Muscle of leg (tissue), 11 donors: ENCODE results near the gene XPC. TPM values are rescaled to one million over a fixed set of nuclear protein-coding genes. Genes with fewer than 3 reads are reported as not detected.

Experiments
- DNase-seq: peaks from one replicate; pipeline ENCODE4 v3.0.0; 2013
- H3K27ac ChIP-seq: one replicate; pipeline ENCODE4 v1.5.1; 2013; ENCODE audit warnings: mild to moderate bottlenecking, low read length, control low read depth
- H3K27me3 ChIP-seq: one replicate; pipeline ENCODE4 v1.6.1; 2013; ENCODE audit warnings: low read length; ENCODE audit not compliant: control insufficient read depth, insufficient read depth
- H3K36me3 ChIP-seq: one replicate; pipeline ENCODE4 v1.6.1; 2013; ENCODE audit warnings: low read length; ENCODE audit not compliant: control insufficient read depth, insufficient read depth
- H3K4me1 ChIP-seq: one replicate; pipeline ENCODE4 v1.6.1; 2013; ENCODE audit warnings: low read length; ENCODE audit not compliant: control insufficient read depth, insufficient read depth
- H3K4me3 ChIP-seq: one replicate; pipeline ENCODE4 v1.5.1; 2013; ENCODE audit warnings: low read length, control low read depth
- H3K9me3 ChIP-seq: replicated peaks from 2 replicates; pipeline ENCODE4 v1.6.1; 2013; ENCODE audit warnings: low read depth, low read length; ENCODE audit not compliant: control insufficient read depth
- WGBS: methylation state at CpG from one replicate; pipeline ENCODE4 v1.1.5; 2013; ENCODE audit warnings: missing lambda C conversion rate; ENCODE audit not compliant: insufficient coverage; 5-methylcytosine and 5-hydroxymethylcytosine counted together
- polyA plus RNA-seq, 8 donors: library from polyadenylated mRNA; unstranded; fragments of 120-200 nt; gene quantifications; one replicate each; pipeline versions ENCODE4 v1.2.1 to v1.2.3, GENCODE V29; 2013; ENCODE audit warnings: inconsistent platforms in 1 of 8, low replicate concordance in 1 of 8; ENCODE audit not compliant: insufficient read length in 8 of 8, insufficient read depth in 1 of 8
- total RNA-seq: library from RNA; stranded (reverse); fragments of 120-200 nt; gene quantifications from one replicate; pipeline ENCODE4 v1.2.4, GENCODE V29; 2013

Gene XPC
- total and polyA plus RNA-seq, 9 donors: 15.7 to 21.3 (median 17.9) TPM

DNA sequence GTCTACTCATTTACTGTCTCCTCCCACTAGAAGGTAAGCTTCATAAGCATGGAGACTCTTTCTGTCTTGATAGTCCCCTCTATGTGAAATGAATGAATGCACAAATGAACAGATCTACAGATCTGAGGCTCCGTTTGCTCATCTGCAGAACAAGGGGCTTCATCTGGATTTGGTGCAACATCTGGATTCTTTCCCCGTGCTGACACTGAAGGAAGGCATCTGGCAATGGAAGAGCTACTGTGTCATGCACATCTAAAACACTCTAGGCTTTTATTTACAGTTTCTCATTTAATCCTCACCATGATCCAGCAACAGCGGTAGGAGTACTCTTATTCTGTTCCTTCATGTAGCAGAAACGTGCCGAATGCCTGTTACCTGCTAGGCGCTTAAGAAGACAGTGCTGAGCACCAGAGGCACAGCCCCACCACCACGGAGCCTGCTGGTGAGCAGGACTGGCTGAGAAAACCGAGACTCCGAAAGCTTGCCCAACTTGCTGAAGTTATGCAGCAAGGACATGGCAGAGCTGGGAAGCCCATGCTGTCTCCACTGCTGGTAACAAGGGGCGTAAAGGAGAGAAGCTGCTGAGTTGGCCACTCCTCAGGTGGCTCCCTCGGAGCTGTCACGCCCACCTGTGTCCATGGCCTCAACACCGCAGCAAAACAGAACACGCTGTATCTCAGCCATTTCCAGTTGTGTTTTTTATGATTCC lies 31.3 kb upstream of the XPC start:
- Histone ChIP-seq H3K4me1 (peaks cover 3% of the 10 kb centered on the region), H3K9me3 (no peaks in the 10 kb centered on the region), H3K36me3 (no peaks in the 10 kb centered on the region), H3K27ac (no peak overlapping the region), H3K4me3 (no peak overlapping the region), H3K27me3 (peaks cover 3% of the 10 kb centered on the region)
- 53% methylated on average over 8 of the region's 14 CpGs for WGBS
- no peak for DNase-seq

DNA sequence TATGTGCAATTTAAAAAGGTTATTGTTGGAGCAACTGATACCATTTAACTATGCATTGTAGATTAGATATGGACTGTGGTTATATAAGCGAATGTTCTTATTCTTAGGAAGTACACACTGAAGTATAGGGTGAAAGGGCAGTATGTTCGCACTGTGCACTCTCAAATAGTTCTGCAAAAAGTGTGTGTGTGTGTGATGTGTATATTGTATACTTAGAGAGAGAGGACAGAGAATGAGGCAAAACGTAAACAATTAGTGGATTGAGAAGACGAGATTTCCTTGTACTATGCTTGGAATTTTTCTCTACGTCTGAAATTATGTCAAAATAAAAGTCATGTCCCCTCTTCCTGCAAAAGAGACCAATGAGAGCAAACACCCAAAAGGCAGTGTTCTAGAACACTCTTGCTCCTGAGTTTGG lies 30.6 kb upstream of the XPC start:
- H3K27me3 ChIP-seq: peaks cover 3% of the 10 kb centered on the region
- WGBS: 77% methylated on average over 2 of the region's 5 CpGs
- no peak for DNase-seq

DNA sequence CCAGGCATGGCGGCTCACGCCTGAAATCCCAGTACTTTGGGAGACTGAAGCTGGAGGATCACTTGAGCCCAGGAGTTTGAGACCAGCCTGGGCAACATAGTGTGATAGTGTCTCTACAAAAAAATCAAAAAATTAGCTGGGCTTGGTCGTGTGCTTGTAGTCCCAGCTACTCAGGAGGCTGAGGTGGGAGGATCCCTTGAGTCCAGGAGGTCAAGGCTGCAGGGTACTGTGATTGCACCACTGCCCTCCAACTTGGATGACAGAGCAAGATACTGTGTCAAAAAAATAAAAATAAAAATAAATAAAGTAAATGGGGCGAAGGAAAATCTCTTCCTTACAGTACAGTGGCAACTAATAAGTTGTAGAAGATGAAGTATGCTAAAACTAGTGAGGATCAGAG lies 29.8 kb upstream of the XPC start:
- no peaks in the 10 kb centered on the region for H3K9me3 ChIP-seq
- no peak overlapping the region for H3K4me3 ChIP-seq
- H3K27me3 ChIP-seq: peaks cover 3% of the 10 kb centered on the region
- no peak for DNase-seq
- no peak overlapping the region for H3K27ac ChIP-seq
- 73% methylated on average over 3 of the region's 4 CpGs for WGBS
- peaks cover 4% of the 10 kb centered on the region for H3K4me1 ChIP-seq
- H3K36me3 ChIP-seq: no peaks in the 10 kb centered on the region

More for the DNA sequence above, 30.6 kb upstream of the XPC start:
- Histone ChIP-seq H3K4me3 (no peak overlapping the region), H3K36me3 (no peaks in the 10 kb centered on the region), H3K9me3 (no peaks in the 10 kb centered on the region), H3K27ac (no peak overlapping the region), H3K4me1 (peaks cover 4% of the 10 kb centered on the region)

DNA sequence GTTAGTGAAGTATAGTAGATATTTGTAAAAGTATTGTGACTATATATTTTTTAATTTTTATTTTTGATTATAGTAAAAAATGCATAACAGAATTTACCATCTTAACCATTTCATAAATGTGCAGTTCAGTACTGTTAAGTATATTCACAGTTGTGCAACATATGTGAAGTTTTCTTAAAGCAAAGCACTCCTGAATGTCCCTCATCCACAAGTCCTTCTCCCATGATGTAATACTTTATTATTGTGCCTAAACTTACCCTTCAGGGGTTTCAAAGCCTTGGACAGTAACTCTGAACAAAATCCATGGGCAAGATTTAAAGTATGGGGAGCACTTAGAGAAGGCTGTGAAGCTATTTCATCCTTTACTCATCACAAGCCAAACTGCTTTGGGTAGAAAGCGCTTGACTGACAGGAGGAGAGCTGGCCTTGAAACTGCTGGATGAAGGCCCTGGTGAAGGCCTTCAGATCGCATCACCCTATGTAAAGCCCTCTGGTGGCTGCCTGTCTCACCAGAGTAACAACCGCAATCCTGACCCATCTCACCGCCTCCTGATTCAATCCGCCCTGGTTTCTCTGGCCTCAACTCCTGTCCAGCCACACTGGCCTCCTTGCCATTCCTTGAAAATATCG lies 28.3 kb upstream of the XPC start:
- Histone ChIP-seq H3K27ac (no peak overlapping the region), H3K4me1 (peaks cover 6% of the 10 kb centered on the region), H3K9me3 (no peaks in the 10 kb centered on the region), H3K27me3 (peaks cover 2% of the 10 kb centered on the region), H3K36me3 (no peaks in the 10 kb centered on the region), H3K4me3 (no peak overlapping the region)
- no peak for DNase-seq
- 92% methylated on average over 6 of the region's 6 CpGs for WGBS

DNA sequence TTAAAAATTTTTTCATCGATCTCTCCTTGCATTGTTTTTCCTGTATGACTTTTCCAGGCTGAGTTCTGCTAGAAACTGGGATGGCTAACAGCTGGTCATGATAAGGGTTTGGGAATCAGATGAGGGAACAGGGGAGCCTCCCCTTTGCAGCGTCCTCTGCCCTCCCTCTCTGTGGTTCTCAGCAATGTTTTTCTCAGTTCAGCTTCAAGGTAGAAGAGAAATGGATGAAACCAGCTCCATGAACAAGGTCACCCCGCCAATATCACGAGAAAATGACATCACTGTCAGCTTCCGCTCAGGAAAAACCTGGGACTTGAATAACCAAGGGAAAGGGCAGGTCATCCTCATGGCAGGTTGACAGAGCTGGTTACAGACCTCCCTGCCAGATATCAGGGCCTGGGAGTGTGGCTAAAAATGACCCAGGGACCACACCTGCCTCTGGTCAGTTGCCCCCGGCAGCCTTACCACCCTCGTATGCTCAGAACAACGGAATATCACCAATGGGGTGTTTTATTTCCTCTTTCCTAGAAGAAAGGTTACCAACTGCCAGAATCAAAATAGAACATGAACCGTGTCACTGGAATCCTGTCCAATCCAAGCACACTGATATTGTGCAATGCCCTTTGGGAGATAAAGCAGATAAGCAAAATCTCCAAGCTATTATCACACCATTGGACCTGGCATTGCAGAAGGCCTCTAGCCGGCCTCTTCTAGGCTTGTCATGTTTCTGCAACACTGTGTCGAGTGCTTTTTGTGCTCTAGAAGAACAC lies 26.3 kb upstream of the XPC start:
- no peak for DNase-seq
- no peak overlapping the region for H3K4me3 ChIP-seq

DNA sequence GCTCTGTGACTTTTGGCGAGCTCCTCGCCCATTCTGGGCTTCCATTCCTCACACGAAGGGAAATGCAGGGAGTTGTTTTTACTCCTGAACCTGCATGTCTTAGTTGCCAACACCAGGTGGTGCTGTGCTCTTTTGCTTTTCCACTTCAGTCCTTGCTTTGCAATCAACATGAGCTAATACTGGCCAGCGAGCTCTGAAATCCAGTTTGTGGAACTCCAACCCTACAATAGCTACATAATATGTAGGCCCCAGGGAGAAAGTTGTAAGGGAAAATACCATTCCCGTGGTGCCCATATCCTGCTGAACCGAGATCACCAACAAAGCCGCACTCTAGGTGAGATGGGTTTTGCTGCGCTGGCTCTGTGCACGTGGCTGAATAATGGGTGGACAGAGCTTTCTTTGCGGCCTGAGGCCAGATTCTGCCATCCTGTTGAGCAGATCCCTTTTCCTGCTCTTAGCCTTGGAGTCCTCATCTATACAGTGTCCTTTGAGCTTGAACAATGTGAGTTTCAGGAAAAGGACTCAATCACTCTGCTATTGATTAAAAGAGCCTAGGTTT lies 25.2 kb upstream of the XPC start:
- peaks cover 8% of the 10 kb centered on the region for H3K4me1 ChIP-seq
- H3K27me3 ChIP-seq: no peaks in the 10 kb centered on the region
- peaks cover 7% of the 10 kb centered on the region for H3K36me3 ChIP-seq
- no peak overlapping the region for H3K27ac ChIP-seq
- 20% methylated on average over 6 of the region's 10 CpGs for WGBS
- H3K9me3 ChIP-seq: no peaks in the 10 kb centered on the region
- peak; percentile 90 for DNase-seq
- H3K4me3 ChIP-seq: no peak overlapping the region

More for the DNA sequence above, 26.3 kb upstream of the XPC start:
- Histone ChIP-seq H3K36me3 (no peaks in the 10 kb centered on the region), H3K4me1 (peaks cover 8% of the 10 kb centered on the region), H3K27me3 (no peaks in the 10 kb centered on the region), H3K27ac (no peak overlapping the region), H3K9me3 (no peaks in the 10 kb centered on the region)
- 80% methylated on average over 4 of the region's 11 CpGs for WGBS

DNA sequence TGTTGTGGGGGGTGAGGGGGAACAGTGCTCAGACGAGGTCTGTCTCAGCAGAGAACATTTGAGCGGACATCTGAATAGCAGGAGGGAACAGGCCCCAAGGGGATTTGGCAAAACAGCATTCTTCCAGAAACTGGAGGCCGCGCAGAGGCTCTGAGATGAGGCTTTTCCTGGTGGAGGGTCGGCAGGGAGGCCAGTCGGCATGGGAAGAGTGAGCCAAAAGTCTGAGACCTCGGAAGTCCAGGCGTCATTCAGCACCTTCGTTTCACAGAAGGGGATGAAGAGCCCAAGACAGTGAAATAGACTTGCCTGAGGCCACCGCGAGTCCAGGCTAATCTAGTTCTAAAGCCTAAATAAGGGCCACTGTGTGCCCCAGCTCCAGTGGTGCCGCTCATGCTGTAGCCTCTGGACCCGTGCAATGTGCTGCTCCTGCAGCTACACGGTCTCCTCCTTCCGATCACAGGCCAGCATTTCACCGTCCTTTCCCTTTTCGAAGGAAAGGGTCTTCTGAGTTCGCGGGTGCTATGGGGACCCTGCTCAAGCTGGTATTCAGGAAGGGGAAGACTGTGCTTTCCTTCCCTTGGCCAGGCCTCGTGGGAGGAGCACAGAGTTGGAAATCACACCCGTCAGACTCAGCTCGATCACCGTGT lies 24.6 kb upstream of the XPC start:
- Histone ChIP-seq H3K27me3 (no peaks in the 10 kb centered on the region), H3K4me1 (peaks cover 8% of the 10 kb centered on the region), H3K4me3 (no peak overlapping the region), H3K9me3 (no peaks in the 10 kb centered on the region), H3K36me3 (peaks cover 9% of the 10 kb centered on the region), H3K27ac (no peak overlapping the region)
- no peak for DNase-seq
- 62% methylated on average over 17 of the region's 23 CpGs for WGBS

DNA sequence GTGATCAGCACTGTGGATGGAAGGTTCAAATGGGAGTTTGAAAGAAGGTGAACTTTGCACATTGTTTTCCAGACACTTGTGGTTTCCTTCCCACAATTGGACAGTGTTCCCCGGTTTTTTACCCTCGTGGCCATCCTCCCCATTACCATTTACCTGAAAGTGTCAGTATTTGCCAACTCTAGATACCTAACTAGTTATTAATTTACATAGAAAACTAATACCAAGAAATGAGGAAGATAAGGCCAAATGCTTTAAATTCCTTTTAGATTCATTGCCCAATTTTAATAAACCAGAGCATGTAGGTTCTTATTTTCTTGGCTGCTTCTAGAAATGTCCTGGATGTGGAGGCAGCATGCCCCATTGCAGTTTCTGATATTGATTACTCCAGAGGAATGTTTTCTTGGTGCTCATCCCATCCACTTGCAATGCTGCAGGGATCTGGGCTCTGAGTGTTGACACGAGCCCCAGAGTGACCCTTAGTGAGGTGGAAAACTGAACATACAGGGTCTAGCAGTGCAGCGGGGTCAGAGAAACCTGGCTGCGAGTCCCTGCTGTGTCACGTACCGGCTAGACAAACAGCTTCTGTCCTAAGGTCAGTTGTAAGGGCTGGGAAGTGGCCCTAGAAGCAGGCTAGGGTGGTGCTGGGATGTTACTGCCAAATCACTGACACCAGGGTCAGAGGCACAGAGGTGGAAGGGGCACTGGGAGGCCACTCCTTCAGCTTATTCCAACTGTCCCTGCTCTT lies 23.7 kb upstream of the XPC start:
- WGBS: 56% methylated on average over 5 of the region's 7 CpGs

DNA sequence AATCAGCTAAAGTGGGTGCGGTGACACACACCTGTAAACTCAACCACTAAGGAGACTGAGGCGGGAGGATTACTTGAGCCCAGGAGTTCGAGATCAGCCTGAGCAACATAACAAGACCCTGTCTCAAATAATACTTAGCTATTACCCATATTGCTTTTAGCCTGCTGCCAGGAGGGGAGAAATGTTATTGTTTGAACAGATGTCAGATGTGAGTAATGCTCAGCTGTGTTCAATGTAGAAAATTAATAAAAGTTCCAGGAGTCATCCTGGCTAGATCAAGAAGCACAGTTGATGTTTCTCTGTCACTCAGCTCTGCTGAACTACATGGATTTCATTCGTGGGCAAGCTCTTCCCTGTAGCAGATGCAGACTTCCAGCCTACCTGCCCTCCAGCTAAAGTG lies 22.4 kb upstream of the XPC start:
- Histone ChIP-seq H3K27ac (no peak overlapping the region), H3K36me3 (peaks cover 16% of the 10 kb centered on the region), H3K9me3 (no peaks in the 10 kb centered on the region), H3K27me3 (no peaks in the 10 kb centered on the region), H3K4me3 (no peak overlapping the region), H3K4me1 (peaks cover 9% of the 10 kb centered on the region)
- DNase-seq: peak; percentile 33
- WGBS: 71% methylated on average over 1 of the region's 4 CpGs

More for the DNA sequence above, 23.7 kb upstream of the XPC start:
- Histone ChIP-seq H3K9me3 (no peaks in the 10 kb centered on the region), H3K27ac (no peak overlapping the region), H3K27me3 (no peaks in the 10 kb centered on the region), H3K4me1 (peaks cover 8% of the 10 kb centered on the region), H3K36me3 (peaks cover 13% of the 10 kb centered on the region), H3K4me3 (no peak overlapping the region)
- no peak for DNase-seq
